DMS 273 (cell line): ENCODE data around the gene SLC9A9.
A peak's percentile ranks its signal among the peaks of the same experiment; 100 is the strongest.

ENCODE experiments used
- DNase-seq: peaks from one replicate; lab custom pipeline; 2025; ENCODE audit not compliant: unreplicated experiment; lab: John Stamatoyannopoulos, UW

SLC9A9 gene

DNA sequence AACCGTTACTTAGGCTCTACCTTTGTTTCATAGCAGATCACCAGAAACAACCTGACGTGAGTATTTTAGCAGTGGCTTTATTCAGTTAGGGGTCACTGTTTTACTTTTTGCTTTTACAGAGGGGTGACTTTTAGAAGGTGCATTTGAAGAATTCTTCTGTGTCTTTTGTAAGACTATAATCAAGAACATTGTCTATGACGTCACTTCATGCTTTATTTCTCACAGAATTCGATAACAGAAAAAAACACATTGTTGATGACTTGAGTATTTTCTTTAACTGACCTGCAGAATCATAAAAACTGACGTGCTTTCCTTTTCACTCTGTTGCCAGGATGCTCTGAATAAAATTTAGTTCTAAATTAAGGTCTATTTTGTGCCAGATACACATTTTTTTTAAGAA is 244.5 kb downstream of the SLC9A9 start:
- no peak for DNase-seq

DNA sequence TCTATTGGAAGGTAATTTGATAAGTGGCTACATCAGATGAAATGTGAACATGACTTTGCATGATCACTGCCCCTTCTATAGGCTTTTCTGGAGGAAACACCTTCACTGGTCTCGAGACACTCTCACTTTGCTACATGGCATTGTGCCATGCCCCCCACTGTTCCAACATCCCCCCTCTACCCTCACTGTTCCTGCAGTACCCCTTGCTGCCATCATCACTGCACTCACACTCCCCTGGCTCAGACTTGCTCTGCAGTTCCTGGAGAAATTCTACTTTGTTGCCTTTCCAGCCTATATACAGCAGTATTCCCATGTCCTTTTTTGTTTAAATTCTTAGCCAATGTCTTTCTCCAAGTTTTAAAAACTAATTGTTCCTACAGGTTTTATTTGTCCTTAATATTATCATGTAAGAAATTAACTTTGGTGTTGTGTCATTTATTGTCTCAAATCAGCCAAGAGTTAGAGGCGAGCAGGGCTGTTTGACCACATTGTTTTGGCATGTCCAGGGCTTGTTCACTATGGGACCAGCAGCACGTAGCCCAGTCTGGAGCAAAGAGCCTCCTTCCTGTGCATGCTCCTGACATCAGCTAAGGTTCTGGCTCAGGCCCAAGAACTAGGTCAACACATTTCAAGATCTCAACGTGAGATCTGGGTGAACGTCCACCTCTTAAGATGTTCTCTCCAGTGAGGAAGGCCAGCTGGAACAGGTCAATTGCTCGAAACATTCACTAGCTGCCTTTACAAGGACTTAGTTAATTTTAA is 246.4 kb downstream of the SLC9A9 start:
- DNase-seq: no peak

DNA sequence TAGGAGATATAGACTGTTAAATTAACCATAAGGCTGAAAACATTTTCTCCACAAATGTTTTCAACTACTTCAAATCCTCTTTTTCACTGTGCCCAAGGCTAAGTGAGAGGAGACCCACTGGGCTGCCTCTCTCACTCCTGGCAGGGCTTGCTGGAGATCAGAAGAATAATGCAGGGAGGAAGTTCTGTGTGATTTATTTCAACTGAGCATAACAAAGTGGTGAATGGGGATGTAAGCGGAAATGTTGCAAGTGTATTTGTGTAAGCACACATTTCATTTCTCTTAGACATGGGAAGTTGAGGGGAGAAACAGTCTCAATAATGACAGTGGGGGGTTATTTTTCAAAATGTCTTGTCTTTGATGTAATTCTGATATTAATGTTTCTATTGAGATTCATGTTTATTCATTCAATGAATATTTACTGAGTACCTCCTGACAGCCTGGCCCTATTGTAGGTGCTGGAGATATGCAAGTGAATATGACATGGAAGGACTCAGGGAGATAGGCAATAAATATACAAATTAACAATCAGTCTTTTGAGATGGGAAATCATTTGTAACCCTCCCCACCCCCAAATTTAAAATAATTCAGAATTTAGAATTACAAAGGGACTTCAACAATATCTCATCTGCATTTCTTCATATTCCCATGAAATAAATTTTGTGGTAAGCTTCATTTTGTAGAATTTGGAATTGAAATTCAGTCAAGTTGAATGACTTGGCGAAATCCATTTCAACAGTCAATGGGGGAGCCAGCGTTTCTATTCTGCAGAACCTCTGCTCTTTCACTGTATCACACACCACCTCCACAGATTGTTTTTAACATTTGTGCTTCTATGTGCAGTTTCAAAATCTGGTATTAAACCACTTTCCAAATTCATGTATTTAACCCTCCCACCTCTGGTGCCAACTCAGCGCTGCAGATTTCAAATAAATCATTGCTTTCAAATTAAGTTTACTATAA is 247.2 kb downstream of the SLC9A9 start:
- no peak for DNase-seq

DNA sequence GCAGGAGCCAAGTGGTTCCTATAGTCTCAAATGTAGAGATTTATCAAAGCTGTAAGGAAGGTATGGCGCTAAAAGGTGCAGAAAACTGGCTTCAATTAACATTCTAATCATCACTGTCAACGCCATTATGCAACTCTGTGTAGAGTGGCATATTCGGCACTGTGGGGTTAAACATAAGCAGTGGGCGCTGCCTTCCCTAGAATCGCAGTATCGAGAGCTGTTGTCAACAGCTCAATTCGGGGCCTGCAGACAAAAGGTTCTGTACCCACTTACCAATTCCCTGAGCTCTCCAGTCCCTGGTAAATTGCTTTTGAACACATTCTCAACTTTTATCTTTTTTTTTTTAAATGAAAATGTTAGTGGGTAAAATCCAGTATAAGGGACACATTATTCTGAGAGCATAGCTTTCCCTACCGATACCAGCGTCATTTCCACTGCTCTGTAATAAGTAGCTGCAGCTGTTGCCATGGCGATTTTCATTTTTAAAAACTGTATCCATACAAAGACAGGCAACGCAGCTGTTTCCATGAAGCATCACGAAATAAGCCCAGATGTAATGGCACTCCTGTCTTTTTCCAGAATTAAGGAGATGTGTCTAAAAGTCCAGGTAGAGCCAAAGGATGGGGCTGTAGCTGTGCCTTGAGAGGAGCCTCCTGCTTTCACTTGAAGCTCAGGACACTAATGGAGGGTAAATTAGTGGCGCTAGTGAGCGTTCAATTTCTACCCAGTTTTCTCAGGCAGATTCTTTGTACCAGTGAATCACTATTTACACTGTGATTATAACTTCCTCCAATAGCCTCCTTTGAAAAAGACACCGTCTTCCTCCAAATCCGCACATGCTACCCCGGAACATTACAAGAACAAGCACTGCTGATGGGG is 250.3 kb downstream of the SLC9A9 start:
- DNase-seq: no peak

DNA sequence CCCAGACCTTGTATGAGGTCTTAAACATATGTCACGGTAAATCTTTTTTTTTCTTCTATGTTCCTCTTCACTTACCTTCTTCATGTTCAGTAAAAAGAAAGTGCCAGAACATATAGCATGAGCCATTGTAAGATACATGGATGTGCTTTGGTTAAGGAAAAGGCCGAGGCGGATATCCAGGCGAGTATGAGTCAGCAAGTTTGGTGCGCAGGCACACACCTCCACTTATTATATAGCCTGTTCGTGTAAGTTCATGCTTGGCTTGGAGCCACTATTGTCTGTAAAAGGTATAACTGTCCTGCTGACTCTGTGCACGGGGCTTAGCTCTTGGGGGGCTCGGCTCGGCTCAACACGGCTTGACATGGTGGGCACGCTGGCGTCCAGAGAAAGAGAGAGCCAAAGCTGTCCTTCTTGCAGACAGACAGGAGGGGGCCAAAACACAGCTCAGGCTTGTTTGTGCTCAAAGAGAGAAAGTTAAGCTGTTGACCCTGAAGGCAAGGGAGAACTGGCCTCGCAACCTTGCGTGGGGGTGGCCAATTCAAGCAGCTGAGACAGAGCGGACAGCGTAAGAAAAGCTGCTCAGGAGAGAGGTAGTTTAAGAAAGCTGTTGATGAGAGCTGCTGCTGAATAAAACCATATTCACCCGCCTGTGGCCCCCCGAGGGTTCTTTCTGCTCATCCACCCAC is 251.2 kb downstream of the SLC9A9 start:
- no peak for DNase-seq

DNA sequence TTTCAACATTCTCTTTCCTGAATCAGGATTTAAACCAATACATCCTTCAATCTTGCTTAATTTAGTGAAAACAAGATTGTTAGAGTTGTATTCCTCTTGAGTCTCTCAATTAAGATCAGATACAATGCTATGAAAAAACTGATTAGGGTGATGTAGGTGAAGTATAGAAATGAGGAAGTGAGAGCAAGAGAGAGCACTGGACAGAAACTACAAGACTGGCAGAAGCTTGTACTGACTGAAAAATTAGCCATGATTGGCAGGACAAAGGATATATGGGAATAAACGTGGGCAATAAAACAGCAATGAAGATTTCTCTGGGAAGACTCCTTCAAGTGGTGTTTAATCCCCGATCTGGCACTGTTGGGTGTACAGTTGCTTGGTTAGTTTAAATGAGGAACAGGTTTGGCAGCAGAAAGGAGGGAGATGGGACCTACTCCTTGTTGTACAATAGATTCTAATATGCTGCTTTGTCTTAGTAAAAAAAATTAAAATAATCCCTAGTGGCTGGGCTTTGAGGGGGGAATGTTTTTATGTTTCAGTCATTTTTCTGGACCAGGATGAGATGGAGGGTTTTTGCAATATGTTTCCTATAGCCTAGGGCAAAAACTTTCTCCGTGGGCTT is 252.7 kb downstream of the SLC9A9 start:
- no peak for DNase-seq

DNA sequence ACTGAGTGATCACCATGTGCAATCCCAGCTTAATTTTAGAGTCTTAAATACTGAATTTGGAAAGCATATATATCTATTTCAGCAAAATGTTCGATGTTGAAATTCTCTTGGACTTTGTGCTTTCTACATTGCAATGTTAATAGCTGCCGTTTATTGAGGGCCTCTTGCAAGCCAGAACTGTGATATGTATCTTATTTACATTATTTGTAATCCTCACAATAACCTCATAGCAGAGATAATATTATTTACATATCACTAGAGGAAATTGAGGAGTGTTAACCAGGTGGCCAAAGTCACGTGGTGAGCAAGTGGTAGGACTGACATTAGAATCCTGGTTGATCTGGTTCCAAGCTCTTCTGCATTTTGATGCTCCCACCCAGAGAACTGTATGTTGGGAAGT is 254.1 kb downstream of the SLC9A9 start:
- no peak for DNase-seq

DNA sequence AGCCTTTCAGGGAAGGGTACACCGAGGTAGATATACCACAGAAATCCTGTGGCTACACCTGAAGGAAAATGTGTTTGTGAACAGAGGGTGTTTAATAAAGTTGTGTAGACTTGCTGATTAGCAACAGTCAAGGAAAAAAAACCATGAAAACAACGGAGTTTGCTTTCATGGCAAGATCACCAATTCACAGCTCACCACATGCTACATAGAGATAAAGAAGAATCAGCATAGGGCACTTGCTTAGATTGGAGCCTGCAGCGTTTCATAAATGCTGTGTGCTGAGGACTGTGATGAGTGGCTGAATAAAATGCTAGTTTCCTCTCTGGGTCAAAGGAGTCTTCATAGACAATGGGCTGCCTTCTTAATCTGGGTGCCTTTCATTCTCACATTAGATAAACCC is 257.6 kb downstream of the SLC9A9 start:
- no peak for DNase-seq

DNA sequence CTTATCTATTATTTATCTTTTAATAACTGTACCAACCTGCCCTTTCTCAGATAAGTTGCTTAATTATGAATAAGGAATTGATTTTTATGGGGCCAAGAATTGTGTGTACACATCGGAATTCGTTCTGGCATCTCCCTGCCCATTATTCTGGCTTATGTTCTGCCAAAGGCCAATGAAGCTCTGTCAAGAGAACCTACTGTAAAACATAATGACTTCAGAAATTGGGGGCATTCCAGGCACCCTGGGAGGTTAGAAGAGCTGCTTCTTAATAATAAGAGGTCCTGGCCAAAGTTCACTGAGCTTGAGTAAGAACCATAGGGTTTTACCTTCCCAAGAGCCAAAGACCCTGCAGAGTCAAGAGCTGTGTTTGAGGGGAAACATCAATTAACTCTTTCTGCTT is 261.7 kb downstream of the SLC9A9 start:
- DNase-seq: no peak

DNA sequence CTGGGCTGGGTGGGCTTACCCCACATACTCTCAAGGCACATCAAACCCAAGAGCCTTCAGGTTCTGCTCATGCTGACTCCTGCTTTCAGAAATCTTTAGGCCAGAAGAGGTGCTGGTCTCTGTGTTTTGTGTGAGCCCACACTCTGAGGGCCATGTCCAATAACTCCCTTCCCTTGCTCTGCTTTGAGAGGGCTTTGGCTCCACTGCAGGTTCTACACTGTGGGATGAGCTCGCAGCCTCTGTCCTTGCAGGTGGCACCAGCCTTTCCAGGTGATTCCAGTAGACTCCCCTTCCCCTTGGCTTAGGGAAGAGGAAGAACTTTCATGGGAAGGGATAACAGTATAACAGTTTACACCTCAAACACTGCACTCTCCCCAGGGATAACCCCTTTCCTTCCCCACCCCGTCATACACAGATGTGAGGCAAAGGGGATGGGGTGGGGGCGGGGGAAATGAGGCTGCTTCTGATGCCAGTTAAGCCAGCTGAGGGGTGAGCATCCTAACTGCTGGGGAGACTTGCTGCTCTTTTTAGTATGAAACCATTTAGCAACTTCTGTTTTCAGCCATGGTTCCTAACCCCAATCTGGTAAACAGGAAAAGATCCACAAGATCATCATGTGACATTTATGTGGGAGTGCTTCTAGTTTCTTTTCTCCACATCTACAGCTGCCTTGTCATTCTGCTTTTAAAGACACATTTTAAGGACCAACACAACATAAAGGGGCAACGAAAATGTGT is 262.4 kb downstream of the SLC9A9 start:
- DNase-seq: no peak

DNA sequence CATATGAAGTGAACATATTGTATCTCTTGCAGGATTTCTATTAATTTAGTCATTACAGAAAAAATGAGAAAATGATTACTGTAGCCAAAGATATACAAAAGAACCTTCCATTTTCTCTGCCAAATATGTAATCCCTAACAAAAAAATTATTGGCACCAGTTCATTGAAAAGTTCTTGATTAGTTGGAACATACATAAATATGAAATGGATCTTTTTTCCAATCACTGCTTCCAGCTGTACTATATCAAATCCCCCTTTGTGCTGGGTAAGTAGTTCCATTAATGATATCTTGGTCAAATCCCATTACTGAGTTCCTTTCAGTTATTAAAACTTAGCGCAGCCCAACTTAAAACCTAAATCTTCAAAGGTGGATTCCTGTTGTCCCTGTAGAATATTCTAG is 263.8 kb downstream of the SLC9A9 start:
- DNase-seq: no peak

DNA sequence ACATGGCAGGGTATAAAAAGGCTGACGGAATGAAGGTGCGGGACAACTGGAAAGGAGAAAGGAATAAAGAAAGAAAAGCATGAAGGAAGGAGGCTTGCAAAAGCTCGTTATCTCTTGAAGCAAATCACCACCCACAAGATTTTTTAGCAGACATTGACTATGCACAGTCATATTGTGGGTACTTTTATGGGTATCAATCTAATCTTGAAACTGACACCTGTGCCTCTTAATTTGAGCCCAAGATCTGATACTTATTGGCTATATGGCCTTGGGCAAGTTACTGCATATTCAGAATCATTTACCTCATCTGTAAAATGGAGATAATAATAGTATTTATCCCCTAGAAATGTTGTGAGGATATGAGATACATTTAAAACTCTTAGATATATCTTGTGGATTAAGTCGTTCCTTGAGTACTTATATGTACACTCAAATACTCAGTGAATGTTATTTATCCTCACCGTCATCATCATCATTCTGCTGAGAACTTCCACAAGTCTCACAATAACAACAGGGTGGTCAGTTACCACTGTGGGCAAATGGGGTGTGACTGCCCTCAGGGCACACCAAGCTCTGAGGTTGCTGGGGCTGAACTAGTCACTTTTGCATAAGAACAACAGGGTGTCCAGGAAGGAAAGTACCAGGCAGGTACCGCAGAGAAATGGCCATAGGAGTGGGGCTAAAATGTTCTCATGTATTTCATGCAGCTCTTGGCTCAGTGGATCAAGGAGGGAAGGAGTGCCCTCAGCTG is 266.1 kb downstream of the SLC9A9 start:
- DNase-seq: no peak

DNA sequence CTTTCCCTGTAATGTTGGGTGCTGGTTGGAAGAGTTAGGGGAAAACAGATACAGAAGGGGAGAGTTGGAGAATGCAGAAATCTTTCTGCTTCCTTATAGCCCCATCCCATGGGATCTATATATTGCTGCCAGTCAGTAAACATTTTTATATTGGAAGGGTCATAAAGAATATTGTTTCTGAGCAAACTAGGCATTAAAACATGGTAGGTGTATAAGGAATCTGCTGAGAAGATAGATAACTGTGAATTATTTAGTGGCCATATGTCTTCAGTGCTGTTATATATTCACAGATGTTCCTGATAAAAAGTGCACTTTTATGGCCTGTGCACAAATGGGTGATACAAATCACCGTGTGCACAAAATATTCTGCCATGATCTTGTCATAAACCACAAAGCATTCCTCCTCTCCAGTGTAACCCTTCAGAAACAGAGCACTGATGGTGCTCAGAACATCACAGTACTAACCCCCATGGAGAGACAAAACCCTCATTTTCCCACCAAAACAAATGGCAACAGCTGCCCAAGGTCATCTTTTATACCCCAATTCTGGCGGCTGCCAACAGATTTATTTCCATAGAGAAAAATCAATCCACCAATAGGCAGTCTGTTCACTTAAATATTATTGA is 269.3 kb downstream of the SLC9A9 start:
- DNase-seq: peak; percentile 25

DNA sequence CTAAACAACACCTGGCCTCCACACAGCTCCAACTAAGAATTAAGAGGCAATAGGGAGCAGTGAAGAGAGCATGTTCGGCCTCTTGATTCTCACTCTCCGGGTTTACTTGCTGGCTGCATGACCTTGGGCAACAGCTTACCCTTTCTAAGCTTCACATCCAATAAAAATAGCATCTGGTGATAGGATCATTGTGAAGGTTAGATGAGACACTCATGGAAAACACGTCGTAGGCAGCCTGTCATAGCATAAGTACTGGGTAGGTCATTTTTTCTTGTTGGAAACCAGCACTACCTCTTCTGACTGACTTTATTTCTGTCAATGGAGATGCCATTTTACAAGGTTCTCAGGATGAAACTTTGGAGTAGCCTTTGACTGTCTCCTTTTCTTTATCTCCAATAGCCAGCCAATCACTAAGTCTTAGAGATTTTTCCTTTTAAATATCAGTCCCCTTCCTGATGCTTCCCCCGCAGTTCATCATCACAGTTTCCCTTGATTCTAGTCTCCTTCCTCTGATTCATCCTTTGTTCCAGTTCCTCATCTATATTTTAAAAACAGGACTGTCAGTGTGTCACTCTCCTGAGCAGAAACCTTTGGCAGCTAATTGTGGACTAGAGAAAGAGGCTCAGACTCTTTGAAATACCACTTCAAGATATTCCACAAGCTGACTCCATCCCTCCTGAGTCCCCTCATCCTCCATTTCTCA is 271.5 kb downstream of the SLC9A9 start:
- no peak for DNase-seq

DNA sequence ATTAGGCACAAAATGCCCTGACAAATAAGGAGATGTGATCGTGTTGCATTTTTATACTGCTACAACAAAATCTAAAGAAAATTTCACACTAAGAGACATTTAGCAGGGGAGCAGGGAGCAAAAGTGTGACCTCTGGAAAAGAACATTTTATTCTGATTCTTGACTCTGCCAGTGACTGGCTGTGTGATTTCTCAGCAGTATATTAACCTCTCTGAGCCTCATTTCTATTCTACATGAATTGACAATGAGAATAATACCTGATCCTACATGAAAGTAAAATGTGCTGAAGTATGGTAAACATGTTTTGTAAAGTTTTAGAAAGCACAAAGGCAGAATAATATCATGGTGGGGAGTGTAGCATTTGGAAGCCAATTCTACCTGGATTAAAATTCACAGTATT is 273.3 kb downstream of the SLC9A9 start:
- no peak for DNase-seq

DNA sequence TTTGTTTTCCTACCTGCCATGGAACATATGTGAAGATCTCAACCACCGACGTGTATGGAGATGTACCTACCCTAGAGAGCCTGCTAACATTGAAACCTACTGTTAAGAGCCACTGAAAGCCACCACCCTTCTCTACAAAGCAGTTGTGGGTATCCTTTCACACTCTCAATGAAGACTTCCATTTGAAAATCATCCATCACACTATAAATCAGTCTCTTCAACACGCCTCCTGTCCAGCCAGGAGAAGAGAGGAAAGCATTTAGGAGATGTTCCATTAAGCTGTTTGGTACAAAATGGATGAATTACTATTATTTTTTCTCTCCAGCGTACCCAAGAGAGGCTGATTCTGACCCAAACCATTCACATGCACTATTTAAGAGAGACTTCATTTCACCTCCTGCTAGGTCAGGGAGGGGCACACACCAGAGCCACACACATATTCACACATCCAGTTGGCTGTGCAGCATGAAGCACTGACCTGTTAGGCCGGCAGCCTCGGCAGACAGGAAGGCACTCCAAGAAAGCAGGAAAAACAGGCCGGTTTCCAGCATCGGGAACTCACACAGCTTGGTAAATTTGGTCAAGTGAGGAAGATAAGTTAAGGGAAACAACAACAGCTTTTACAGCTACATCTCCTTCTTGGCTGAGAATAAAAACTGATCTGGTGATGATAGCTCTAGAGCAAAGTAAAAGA is 274.5 kb downstream of the SLC9A9 start:
- DNase-seq: no peak

DNA sequence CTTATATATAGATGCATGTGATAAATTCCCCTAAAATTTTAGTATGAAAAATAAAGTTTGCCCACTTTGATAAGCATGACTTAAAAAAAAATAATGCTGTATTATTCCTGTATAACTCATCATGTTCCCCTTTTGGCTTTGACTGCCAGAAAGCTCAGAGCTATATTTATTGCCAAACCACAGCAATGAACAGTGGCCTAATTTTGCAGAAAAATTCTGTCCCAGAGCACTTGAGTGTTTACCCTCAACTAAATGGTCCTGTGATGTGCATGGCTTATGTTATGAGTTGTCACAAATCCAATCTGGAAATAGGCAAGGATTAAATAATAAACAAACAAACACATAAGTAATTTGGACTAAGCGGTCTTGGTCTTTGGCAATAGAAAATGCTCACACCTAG is 276.7 kb downstream of the SLC9A9 start:
- DNase-seq: no peak
